Measurements from ENCODE around the gene CHRND.

CHRND gene

GRCh38 chr2:232525791-232526371 lies at the start of gene CHRND:
Gene CHRND (plus strand): TSS chr2:232526160. CDS start chr2:232526216, 56 bp downstream.
- no peak for DNase-seq

DNA sequence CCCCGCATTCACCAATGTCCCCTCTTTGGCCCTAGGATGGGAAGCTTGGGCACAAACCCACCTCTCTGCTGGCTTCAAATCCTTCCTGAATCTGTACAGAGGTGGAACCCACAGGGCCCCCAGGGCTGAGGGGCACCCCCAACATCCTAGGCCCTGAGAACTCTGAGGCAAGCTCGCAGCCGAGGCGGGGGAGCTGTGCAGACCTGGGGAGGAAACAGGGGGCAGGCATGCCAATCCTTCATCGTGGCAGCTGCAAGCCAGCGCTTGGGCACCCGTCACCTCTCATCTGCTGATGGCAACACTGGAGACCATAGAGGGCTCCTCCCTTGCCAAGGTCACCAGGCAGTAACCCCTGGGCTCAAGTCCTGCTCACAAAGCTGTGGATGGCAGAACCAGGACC lies 49.2 kb upstream of the CHRND start:
- no peak for DNase-seq

- DNase-seq, result no peak
These were observed 48.0 kb upstream of the CHRND start for GRCh38 chr2:232477751-232478510.

DNA sequence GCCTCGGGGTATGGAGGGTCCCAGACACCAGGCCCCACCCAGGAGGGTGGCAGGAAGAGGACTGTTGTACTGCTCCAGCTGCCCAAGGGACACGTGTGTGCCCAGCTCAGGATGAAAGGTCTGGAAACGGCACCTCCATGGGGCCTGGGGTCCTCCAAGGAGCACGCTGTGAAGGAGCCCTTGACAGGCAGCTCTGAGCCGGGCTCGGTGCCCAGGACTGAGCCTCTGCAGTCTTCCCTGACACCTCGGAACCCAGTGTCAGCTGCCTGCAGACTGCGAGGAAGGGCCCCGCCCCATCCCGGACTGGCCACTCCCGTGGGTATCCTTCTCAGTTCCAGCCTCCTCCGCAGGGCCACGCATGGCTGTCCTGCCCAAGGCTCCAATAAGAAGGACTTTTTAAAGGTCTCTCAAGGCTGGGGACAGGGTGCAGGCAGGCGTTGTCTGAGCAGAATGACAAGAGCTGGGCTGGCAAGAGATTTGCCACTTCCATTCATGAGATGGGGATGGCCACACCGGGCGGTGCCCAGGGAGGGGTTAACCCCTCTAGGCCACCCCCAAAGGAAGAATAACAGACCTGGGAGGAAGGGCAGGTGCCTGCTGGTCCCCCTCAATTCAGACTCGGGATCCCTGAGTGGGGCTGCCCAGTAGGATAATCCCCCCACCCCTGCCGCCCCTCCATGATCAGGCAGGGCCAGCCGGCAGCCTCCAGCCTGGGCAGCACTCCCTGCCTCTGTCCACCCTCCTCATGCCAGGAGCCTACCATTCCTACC lies 47.2 kb upstream of the CHRND start:
- no peak for DNase-seq

GRCh38 chr2:232479341-232480200 lies 46.4 kb upstream of the CHRND start:
- DNase-seq, result no peak

DNA sequence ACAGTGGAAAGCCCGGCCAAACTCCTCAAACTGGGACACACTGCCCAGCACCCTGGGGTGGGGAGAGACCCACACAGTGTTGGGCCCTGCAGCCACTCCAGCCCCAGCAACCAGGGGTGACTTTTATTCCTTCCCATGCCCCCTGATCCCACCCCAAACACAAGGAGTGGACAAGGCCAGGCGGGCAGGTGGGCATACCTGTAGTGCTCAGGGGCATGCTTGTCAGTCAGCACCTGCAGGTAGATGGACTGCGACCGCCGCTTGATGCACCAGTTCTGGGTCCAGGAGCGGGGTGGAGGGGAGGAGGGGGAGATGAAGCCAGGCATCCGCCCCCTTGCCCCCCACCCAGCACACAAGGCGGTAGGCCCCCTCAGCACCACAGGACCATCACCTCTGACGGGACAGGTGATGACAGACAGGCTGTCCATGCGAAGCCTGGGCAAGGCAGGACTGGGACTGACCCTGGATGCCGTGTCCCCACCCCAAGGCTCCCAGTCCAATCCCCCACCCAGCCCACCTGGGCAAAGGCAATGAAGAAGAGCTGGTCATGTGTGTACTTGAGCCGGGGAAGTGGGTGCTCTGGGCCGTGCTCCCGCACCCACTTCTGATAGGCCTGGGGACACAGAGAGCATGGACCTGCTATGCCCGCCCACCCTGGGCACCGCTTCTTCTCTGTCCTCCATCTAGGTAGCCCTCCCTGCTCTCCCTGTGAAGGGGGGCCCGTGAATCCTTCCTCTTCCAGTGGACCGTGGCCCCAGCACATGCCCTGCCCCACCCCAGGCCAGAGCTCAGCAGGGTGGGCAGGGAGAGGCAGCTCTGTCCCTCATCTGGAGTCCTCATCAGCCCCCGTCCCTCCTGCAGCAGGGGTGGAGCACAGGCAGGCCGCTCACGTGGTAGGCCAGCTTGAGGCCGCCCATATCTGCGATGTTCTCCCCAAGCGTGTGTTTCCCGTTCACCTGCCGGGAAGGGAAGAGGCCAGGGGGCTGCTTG lies 45.5 kb upstream of the CHRND start:
- no peak for DNase-seq

DNA sequence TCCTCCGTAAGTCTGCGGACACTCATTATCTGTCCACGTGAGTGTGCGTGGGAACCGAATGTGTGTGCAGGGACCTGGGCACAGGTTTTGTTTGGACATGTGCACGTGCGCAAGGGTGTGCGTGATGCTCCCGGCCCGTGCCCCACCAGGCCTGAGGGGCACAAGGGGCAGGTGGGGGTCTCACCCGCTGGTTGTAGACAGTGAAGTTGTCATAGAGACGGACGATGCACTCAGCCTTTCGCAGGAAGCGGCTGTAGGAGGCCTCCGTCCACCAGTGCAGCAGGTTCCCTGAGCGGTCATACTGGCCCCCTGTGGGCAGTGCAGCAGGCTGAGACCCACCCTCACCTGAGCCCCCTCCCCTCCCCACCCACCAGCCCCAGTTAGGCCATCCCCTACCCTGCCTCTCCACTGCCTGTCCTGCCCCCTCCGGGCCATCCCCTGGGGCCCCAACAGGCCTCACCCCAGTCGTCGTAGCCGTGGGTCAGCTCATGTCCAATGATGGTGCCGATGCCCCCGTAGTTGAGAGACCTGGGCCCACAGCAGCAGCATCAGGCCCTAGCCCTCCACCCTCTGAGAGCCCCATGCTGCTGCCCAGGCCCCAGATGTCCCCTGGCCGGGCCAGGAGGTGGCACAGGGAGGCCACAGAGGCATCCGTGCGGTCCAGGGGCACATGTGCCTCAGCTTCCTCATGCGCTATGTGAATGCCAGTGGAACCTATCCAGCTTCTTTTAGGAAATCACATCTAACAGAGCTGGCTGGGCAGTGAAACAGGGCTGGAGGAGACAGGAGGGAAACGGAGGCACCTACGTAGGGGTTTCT lies 44.4 kb upstream of the CHRND start:
- DNase-seq, result no peak

DNA sequence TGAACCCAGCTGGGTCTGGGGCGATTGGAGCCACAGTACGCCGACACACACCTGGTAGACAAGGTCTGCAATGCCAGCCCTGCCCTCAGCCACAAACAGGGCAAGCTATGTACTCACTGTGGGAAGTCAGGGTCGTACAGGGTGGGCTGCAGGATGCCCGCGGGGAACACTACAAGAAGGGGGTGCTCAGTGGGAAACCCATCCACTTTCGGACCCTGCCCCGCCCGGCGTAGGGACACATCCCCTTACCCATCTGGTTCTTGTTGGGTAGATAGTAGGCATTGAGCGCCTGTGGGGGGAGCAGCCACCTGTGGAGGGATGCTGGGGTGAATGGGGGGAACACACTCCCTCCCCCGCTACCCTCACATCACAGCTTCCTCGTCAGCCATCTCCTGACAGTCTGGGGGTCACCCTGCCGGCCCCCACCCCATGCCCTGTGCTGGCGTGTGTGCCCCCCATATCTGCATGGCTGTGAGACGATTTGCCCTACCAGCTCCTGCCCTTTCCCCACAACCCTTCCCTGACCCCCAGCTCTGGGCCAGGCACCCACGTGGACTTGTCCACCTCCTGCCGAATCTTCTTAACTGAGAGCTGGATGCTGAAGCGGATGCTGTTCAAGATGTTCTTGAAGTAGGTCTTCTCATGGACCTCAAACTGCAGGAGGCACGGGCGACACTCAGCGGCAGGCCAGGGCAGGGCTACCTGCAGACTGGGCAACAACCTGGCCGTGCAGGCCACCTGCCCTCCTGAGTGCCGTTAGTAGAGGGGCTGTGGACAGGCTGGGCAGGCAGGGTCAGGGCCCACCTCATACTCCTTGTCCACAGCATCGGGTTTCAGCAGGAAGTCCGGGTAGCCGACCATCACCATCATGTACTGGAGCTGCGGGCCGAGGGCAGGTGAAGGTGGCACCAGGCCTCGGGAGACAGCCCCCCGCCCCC lies 43.4 kb upstream of the CHRND start:
- no peak for DNase-seq

- DNase-seq, result no peak
These were observed 42.5 kb upstream of the CHRND start for GRCh38 chr2:232483311-232483922.

GRCh38 chr2:232483923-232484627 lies 41.9 kb upstream of the CHRND start:
- DNase-seq, result no peak

DNA sequence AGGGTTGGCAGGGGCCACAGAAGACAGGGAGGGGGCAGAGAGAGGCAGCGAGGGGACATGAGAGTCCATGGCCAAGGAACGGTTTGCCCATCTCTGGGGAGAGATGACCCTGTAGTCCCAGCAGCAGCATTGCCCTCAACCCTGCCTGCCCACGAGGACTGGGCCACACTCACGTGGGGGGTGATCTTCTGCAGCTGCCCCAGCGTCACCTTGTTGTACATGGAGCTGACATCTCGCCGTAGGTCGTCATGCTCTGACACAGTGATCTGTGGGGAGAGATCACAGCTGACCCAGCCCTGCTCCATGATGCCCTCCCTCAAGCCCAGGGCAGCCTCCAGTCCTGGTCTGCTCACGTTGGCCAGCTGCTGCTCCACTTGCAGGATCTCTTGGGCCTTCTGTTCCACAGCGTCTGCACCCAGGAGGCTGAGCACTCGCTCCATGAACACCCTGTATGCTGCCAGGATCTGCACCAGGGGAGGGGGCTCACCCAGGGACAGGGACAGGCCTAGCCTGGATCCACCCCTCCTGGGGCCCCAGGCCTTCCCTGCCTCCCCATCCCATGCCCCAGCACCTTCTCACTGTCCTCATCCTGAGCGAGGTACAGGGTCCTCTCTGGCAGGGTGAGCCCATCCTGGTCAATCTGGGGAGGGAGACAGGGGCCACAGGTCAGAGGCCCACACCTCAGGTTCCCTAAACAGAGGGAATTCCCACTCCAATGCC lies 41.2 kb upstream of the CHRND start:
- DNase-seq, result no peak

DNA sequence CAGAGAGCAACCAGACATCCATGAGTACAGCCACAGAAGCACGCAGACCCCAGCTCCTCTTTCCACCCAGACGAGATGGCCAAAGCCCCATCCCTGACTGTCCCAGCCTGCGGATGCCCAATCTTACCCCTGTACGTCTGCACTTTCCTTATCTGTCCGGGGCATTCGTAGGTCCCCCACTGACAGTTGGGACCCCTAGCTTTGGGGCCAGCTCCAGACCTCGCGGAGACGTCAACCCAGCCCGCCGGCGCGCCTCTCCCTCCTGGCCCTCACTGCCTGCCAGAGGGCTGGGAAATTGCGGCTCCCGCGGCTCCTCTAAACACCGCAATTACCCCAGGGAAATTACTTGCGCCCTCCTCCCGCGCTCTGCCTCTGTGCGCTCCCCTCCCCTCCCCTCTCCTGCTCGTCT lies 40.6 kb upstream of the CHRND start:
- no peak for DNase-seq

DNA sequence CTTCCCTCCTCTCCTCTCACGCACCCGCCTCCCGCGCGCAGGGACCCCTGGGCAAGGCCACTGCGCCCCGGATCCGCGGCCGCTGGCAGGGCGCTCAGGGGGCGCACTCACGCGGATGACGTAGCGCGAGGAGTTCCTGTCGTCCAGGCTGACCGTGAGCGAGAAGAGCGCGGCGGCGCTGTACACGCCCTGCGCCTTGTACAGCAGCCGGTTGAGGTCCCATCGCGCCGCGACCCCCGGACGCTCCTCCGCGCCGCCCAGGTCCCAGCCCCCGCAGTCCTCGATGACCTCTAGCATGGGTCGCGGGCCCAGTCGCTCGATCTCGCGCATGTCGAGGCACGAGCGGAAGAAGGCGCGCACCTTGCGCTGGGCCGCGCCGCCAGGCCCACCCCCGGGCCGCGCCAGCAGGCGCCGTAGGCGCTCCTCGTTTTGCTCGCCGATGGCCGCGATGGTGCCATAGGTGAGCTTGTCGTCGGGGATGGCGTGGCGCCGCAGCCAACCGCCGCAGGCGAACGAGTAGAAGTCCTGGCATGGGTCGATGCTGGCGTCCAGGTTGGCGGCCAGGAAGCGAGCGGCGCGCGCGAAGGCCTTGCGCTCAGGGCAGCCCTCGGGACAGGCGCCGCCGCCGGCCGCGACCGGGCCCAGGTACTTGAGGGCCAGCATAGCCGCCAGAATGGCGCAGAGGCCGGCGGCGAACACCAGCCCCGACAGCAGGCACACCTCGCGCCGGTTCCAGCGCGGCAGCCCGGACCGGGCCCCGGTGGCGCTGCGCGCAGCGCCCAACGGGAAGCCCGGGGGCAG lies 40.0 kb upstream of the CHRND start:
- DNase-seq, result no peak

- DNase-seq, result no peak
These were observed 39.2 kb upstream of the CHRND start for GRCh38 chr2:232486558-232487384.

DNA sequence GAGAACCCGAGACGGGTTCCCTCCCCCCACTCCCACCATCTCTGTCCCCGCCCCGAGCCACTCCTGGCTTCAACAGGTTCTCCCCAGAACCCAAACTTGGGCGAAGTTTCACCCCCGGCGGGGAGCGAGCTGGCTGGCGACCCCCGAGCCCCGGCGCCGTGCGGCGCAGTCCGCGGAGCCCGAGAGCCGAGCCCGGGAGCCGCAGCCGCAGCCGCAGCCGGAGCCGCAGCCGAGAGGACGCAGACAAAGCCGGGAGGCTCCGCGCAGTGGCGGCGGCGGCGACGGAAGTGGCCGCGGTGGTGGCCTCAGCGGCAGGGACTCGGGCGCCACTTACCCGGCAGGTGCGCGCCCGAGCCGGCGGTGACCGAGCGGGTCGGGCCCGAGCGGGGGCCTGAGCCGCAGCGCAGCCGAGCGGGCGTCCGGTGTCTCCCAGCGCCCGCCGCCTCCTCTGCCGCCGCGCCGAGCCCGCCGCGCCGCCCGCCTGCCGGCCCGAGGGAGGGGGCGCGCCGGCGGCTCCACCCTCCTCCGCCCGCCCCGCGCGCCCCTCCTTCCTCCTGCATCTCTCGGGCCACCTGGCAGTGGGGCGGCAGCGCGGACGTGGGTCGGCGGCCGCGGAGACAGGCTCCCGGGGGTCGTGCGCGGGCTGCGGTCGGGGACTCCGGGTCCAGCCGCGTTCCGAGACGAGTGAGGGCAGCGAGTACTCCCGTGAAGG lies 38.4 kb upstream of the CHRND start, which contains the start of gene ECEL1:
TSS of gene ECEL1 (minus strand) at position 450 of the 712 bp plus-strand sequence. CDS start 1,181 bp downstream, outside the sequence.
- DNase-seq, result no peak

Measured in stimulated activated CD4-positive, alpha-beta T cell treated with anti-CD3 and anti-CD28 coated beads, Interleukin-12 subunit alpha, Interleukin-12 subunit beta, amount 100 ng/mL, for 4 hours (primary cell).